BJ (cell line): Measurements from ENCODE around the gene GNG2. TPM values are rescaled to one million over a fixed set of nuclear protein-coding genes. Genes with fewer than 3 reads are reported as not detected.
A peak's percentile ranks its signal among the peaks of the same experiment; 100 is the strongest.

Source experiments
- CTCF ChIA-PET: fragments of 350-600 bp; formaldehyde crosslinking; extraction: SDS; loops from one replicate; lab custom pipeline; 2021; ENCODE audit warnings: antibody characterized with exemption, inconsistent platforms; lab: Yijun Ruan, JAX
- POLR2A ChIA-PET: fragments of 300-600 bp; sonication (Branson Sonifier 250); formaldehyde crosslinking; extraction: SDS; loops from one replicate; lab custom pipeline; 2021; ENCODE audit warnings: antibody characterized with exemption; lab: Charles Lee
- DNase-seq: peaks from one replicate; pipeline ENCODE4 v3.0.0-alpha.2; 2011; ENCODE audit warnings: low read depth
- H3K27me3 ChIP-seq: 2 replicates; pipeline ENCODE4 v1.6.0; 2011; ENCODE audit warnings: low read length; ENCODE audit not compliant: control insufficient read depth, insufficient read depth
- H3K36me3 ChIP-seq: 2 replicates; pipeline ENCODE4 v1.5.1; 2011; ENCODE audit warnings: low read length; ENCODE audit not compliant: control insufficient read depth, insufficient read depth
- H3K4me3 ChIP-seq: 2 replicates; pipeline ENCODE4 v1.5.1; 2011; ENCODE audit warnings: low read depth, mild to moderate bottlenecking, control low read depth, low read length
- CTCF ChIP-seq: IDR thresholded peaks from 2 replicates; pipeline ENCODE4 v1.5.1; 2011; ENCODE audit warnings: low read depth, mild to moderate bottlenecking, control low read depth, inconsistent platforms, low read length, moderate library complexity; ENCODE audit not compliant: insufficient read depth
- polyA plus RNA-seq: library from polyadenylated mRNA; depleted of rRNA; stranded (reverse); fragments of >200 nt; gene quantifications from 2 replicates; pipeline ENCODE4 v1.2.3, GENCODE V29; 2011

The GNG2 gene
- polyA plus RNA-seq, 1 experiment: 4.5 TPM

GRCh38 chr14:51881636-51882035, 21.2 kb downstream of the GNG2 start:
- Histone ChIP-seq H3K36me3 (no peaks in the 10 kb centered on the region), H3K27me3 (no peaks in the 10 kb centered on the region), H3K4me3 (no peak overlapping the region)
- ChIA-PET CTCF (interaction anchor here (0.9 to 1.8 kb wide), 2 partner anchors 88 to 97 kb away, joined by 4 read pairs; no protein-coding TSS in a partner anchor), POLR2A (no interaction called here)
- TF ChIP-seq CTCF: no peak
- no peak for DNase-seq

GRCh38 chr14:51883232-51883631, 22.8 kb downstream of the GNG2 start:
- no peak for DNase-seq
- no peak for TF ChIP-seq CTCF
- ChIA-PET POLR2A (no interaction called here), CTCF (interaction anchor here (0.6 to 1.8 kb wide), 2 partner anchors 11 to 23 kb away, joined by 3 to 5 read pairs; partner anchors contain the start of gene GNG2)
- no peaks in the 10 kb centered on the region for H3K27me3 ChIP-seq
- H3K4me3 ChIP-seq: no peak overlapping the region
- no peaks in the 10 kb centered on the region for H3K36me3 ChIP-seq

GRCh38 chr14:51884086-51884927, 23.9 kb downstream of the GNG2 start:
- POLR2A ChIA-PET: no interaction called here
- CTCF ChIA-PET: interaction anchor here (1.8 kb wide), 1 partner anchor 10 kb away, joined by 5 read pairs; no protein-coding TSS in a partner anchor
- no peak for TF ChIP-seq CTCF

GRCh38 chr14:51889851-51890250, 29.4 kb downstream of the GNG2 start:
- ChIA-PET POLR2A (no interaction called here), CTCF (interaction anchor here (1.3 kb wide), 1 partner anchor 92 kb away, joined by 3 read pairs; no protein-coding TSS in a partner anchor)
- Histone ChIP-seq H3K4me3 (no peak overlapping the region), H3K27me3 (no peaks in the 10 kb centered on the region), H3K36me3 (no peaks in the 10 kb centered on the region)
- TF ChIP-seq CTCF: no peak
- DNase-seq: no peak

More at GRCh38 chr14:51884086-51884927, 23.9 kb downstream of the GNG2 start:
- peak; percentile 59 for DNase-seq
- H3K36me3 ChIP-seq: no peaks in the 10 kb centered on the region
- H3K27me3 ChIP-seq: no peaks in the 10 kb centered on the region
- H3K4me3 ChIP-seq: no peak overlapping the region

GRCh38 chr14:51894250-51894649, 33.8 kb downstream of the GNG2 start:
- CTCF ChIA-PET: interaction anchor here (0.7 to 1.7 kb wide), 3 partner anchors 10 to 632 kb away, joined by 3 to 5 read pairs (median 4); no protein-coding TSS in a partner anchor

More at GRCh38 chr14:51894250-51894649, 33.8 kb downstream of the GNG2 start:
- DNase-seq: no peak
- POLR2A ChIA-PET: no interaction called here
- TF ChIP-seq CTCF: no peak
- Histone ChIP-seq H3K36me3 (no peaks in the 10 kb centered on the region), H3K4me3 (no peak overlapping the region), H3K27me3 (no peaks in the 10 kb centered on the region)
